GM18508 (cell line): ENCODE results near the gene NXN.

Source experiments
- ATAC-seq: cut with Tn5 transposase; IDR thresholded peaks from one replicate; pipeline ENCODE4 v1.9.1; 2021; ENCODE audit warnings: moderate number of reproducible peaks; ENCODE audit not compliant: insufficient read depth, unreplicated experiment

NXN gene

DNA sequence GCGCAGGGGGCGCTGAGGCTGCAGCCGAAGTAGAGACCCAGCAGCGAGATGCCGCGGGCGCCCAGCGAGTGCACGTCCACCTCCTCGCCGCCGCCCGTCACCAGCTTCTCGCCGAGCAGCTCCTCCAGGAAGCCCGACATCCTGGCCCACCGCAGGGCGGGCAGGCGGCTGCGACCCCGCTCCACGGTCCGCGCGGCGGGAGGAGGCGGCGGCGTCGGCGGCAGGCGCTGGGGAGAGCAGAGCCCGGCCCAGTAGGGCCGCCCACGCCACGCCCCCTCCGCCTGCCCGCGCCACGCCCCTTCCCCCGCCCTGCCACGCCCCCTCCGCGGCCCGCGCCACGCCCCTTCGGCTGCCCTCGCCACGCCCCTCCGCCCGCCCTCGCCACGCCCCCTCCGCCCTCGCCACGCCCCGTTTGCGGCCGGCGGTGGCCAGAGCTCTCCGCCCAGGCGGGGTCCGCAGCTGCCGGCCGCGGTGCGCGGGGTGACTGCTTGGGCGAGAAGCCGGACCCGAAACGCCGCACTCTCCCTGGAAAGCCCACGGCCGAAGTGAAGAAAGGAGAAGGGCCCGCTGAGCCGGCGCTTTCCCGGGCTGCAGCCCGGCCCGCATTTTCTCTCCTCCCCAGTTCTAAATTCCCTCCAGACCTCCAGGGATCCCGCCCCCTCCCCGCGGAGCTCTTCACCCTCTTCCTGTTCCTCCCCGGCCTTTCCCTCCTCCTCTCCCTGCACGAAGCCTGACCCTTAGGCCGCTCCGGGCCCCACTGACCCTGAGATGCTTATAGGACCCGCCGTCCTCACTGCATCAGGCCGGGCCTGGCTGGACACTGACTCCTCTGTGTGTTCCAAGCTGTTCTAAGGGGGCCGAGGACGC lies at the start of gene NXN:
TSS of gene NXN (minus strand) at position 238 of the 867 bp plus-strand sequence.
- no peak for ATAC-seq

DNA sequence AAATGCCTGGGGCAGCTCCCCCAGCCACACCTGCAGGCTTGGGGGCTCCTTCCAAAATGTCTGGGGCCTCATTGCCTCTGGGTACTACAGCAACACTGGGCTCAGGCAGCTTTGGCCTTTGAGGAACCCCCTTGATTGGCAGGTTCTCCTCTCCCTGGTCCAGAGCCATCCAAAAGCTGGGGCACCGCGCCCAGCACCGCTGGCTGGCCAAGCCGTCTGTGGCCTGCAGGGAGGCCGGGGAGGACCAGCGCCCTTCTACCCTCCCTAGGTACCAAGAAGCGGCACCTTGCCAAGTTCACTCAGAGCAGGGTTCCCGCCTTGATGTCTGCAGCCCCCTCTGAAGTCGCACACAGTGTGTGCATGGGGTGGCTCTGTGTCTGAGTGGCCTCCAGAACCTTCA lies 47.5 kb upstream of the NXN start:
- no peak for ATAC-seq

DNA sequence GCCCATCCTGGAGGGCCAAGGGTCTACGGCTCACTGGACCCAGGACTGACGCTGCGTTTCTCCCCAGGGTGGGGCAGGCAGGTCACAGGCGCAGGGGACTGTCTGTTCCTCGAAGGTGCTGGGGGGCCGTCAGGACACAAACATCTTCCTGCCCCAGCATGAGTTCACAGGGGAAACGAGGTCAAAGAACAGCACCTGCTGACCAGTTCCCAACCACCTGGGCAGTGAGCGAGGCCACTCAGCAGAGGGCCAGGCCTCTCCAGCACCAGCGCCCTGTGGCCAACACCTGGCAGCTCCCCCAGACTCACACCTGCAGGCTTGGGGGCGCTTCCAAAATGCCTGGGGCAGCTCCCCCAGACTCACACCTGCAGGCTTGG lies 47.0 kb upstream of the NXN start:
- ATAC-seq = no peak

DNA sequence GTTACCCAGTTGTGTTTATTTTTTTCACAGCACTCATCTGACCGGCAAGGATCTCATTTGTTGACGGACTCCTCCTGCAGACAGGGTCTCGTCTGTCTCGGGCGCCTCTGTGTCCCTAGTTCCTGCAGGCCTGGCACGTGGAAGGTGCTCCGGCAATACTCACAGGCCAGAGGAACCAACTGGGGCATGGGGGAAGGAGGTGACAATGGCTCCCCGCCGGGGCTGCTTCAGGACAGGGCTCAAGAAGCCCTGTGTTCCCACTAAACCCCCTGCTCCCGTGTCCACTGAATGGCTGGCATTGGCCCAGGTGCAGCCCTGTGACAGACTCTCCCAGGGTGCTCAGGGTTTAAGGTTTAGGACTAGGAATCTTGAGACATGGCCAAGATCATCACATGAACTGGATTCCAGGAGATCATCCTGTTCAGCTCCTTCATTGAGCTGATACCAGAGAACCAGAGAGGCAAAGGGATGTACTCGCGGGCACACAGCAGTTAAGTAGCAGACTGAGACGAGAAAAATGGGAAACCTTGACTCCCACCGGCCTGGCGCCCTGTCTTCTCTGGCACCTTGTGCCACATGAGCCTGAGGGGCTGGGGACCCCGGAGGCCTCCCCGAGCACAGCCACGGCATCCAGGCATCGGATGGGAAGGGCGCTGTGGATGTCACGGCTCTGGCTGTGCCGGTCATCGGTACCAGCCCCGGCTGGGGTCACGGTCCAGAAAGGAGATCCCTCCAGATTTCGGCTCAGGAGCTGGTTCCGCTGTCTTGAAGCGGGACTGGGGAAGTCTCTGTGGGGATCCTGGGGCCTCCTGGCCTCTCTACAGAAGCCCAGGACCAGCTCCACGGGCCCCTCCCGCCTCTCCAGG lies 46.4 kb upstream of the NXN start:
- no peak for ATAC-seq

DNA sequence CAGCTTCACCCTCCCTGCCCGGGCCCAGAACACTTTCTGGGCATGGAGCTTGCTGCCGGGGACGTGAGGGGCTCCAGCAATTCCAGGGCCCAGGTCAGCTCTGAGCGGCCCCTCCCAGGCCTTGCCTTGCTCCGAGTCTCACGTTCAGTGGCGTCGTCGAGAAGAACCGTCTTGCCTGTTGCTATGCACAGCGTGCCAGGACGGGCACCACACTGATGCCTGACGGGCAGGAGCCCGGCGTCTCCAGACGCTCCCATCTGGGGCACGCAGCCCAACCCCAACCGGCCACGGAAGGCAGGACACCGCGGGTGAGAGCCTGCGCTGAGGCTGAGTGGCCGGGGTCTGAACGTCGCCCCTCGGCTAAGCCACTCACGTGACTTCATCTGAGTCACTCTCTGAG lies 44.5 kb upstream of the NXN start:
- no peak for ATAC-seq

DNA sequence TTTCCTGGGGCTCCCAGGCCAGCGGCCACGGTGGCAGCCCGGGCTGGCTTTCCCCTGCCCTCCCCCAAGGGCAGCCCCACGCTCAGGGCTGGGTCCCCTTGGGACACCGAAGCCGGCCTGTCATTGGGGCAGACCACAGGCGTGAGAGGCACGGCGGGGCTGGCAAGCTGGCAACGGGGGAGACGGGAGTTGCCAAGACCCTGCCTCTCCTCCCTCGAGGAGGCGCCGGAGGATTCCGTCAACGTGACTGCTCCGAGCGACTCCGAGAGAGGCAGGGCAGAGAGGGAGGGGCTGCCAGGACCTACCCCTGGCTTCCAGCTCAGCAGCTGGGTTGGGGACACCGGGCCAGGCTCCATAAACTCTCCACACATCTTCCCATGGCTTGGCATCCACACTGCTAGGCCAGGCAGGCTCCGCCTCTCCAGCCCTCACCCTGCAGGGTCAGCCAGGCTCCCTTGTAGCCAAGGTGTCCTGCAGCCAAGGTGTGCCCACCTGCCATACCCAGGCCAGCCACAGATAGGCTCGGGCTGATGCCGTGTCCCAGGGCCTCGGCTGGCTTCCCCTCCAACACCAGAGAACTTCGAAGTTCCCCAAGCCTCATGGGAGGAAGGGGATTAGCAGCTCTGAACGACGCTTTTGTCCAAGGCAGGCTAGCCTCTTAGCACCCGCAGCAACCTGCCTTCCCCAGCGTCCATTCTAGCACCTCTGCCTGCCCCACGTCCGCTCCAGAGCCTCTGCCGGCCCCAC lies 42.9 kb upstream of the NXN start:
- no peak for ATAC-seq

DNA sequence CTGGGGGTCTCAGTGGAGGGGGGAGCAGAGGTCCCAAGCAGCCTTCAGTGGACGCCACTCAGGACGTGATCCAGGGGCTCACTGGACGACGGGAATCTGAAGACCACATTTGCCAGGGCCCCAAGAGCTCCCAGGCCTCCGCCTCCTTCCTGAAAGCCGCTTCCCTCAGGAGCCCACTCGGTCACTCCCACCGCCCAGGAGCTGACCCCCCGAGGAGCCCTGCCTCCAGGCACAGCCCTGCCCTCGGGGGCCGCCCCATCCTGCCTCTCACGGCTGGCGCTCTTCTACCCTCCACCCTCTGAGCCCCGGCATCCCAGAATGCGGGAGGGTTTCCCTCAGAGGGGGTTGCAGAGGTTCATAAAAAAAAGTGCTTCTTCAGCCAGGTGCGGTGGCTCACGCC lies 41.6 kb upstream of the NXN start:
- no peak for ATAC-seq

DNA sequence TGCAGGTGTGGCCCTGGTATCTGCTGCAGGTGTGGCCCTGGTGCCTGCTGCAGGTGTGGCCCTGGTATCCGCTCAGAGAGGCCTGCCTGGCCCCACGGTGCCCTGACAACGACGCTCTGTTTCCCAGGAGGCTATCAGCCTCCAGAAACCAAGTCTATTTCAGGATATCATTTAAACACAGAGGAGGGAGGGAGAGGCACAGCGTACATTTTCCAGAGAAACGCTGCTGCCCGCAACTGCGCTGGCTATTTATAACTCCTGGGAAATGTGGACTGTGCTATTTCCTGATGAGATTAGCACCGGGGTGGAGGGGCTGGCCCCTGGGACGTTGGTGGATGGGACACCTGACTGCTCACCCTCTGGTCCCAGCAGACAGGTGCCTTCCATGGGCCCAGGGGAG lies 39.9 kb upstream of the NXN start:
- no peak for ATAC-seq

DNA sequence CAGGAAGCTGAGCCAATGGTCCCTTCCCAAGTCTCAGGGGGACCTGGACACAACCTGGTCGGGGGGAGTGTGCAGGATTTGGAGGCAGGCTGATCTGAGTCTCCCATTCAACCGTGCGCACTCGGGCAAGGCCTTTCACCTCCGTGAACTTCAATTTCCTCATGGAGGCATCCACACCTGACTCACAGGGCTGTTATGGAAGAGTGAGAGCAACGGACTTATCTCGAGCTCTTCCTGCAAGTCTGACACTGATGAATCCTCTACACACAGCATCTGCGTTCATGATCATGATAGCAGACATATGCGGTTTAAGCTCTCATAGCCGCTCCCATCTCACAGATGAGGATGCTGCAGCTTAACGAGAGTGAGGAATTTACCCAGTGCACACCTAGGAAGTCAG lies 39.0 kb upstream of the NXN start:
- ATAC-seq = no peak

DNA sequence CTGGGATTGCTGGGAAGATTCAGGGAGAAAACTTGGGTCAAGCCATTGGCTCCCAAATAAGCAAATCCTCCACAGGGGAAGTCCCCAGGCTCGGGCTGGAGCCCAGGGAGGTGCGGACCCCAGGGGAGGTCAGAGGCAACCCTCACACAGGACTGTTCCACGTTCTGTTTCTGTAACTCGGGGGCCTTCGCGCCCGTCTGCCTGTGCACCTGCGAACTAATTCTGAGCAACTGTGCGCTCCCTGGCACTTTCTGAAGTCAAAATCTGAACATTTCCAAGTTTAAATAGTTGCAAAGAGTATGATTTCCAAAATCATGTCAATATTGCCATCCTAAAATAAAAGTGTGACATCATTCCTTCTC lies 34.1 kb upstream of the NXN start:
- ATAC-seq = no peak

DNA sequence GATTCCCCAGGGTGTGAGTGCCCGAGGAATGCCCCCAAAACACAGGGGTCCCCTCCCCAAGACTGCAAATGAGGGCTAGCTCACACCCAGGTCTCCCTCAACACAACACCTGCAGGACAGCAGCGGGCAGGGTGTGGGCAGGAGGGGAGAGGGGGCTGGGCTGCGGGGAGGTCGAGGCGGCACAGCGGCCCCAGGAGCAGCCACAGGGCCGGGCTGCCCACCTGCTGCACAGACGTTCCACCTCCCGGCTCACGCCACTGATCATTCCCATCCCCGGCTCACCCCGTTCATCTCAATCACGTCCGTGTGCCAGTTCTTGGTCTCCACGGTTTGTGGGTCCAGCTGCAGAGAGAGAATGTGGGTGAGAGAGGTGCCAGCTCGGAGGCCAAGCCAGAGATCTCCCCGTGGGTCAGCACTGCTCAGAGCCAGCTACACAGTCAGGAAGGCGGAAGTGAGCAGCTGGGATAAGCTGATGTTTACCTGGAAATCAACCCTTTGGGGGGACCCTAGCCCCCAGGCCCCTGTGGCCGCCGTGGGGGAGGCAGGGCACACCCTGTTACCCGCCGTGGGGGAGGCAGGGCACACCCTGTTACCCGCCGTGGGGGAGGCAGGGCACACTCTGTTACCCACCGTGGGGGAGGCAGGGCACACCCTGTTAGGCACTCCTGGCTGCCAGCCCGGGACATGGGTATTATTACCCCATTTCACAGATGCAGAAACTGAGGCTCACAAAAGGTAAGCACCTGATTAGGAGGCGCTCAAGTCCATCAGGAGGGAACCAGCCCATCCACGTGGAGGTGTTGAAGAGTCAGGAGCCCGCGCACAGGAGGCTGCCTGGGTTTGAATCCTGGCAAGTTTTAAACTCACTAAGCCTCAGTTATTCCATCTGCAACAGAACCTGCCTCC lies 33.5 kb upstream of the NXN start:
- no peak for ATAC-seq

DNA sequence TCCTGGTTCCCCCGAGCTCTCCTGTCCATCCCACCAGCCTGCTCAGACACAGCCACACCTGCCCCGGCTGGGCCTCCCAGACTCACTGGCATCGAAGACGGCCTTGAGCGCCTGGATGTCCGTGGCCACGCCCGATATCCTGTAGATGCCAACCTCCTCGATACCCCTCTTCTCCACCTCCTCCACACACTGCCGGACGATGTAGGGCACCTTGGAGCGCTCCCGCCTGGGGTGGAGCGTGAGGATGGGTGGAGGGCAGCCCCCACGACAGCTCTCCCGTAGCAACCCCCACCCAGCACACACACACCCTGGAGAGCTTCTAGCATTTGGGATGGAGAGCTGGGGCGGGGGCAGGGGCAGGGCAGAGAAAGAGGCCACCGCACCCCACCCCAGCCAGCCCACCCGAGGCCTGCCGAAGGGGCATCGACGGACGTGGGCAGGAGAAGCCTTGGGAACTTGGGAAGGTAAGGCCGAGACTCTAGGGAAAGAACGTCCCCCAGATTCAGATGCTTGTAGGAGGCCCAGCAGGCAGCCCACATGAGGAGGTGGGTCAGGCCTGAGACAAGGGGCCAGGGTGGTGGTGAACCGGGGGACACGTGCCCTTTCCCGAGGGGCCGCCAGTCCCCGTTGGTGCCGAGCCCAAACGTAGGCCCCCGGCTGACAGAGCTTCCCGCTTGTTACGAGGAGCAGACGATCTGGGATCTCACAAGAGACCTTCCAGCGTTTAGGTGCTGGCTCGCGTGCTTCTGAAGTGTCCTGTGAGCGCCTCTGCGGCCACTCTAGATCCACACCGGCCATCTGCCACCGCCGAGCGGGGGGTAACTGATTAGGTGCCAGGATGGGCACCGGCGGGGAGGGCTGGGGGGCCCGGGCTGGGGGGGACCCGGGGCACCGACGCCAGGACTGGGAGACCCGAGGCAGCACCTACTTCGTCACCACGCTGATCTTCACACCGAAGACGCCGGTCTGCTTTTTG lies 32.5 kb upstream of the NXN start:
- no peak for ATAC-seq

DNA sequence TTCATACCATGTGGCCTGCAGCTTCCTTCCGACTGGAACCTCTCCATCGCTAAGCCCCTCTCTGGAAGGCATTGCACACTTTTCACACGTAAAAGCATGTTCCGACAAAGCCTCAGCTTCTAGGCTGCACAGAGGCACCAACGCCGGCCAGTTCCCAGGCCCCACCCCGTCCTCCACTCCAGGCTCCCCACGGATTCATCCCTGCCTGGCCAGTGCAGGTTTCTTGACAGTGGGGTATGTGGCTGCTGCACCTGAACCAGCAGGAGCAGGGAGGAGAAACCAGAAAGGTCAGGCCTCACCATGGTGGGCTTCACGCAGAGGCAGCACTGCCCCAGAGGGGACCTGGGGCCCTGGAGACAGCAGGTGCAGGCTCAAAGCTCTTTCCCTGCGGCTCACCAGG lies 31.6 kb upstream of the NXN start:
- ATAC-seq = no peak

DNA sequence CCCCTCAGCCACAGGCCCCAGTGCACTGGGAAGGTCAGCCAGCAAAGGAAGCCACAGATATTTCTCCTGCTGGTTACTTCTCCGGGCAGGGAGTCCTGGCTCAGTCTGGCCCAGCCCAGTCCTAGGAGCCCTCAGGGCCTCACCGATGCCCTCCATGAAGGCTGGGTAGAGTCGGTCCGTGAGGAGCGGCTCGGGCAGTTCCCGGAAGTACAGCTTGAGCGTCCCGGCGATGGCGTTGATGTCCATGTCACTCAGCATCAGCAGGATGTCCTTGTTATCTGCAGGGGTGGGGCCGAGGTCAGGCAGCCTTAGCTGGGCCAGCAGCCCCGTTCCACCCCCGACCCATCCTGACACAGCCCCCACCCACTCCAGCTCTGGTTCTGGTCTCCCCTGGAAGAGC lies 31.0 kb upstream of the NXN start:
- no peak for ATAC-seq

DNA sequence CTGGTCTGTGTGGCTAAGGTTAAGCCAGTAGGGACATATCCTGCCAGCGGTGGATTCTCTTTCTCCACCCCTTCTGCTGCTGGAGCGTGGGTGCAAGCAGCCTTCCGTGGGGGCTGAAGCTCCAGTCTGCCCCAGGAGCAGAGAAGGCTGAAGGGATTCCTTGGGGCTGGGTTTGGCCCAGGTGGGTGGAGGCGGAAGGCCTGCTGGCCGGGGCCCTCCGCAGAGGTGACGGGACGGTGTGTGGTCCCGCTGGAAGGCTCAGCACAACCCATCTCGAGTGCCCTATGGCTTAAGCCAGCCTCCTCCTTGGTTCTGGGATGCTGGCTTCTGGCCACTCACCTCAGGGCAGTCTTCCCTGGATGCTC lies 30.5 kb upstream of the NXN start:
- no peak for ATAC-seq

DNA sequence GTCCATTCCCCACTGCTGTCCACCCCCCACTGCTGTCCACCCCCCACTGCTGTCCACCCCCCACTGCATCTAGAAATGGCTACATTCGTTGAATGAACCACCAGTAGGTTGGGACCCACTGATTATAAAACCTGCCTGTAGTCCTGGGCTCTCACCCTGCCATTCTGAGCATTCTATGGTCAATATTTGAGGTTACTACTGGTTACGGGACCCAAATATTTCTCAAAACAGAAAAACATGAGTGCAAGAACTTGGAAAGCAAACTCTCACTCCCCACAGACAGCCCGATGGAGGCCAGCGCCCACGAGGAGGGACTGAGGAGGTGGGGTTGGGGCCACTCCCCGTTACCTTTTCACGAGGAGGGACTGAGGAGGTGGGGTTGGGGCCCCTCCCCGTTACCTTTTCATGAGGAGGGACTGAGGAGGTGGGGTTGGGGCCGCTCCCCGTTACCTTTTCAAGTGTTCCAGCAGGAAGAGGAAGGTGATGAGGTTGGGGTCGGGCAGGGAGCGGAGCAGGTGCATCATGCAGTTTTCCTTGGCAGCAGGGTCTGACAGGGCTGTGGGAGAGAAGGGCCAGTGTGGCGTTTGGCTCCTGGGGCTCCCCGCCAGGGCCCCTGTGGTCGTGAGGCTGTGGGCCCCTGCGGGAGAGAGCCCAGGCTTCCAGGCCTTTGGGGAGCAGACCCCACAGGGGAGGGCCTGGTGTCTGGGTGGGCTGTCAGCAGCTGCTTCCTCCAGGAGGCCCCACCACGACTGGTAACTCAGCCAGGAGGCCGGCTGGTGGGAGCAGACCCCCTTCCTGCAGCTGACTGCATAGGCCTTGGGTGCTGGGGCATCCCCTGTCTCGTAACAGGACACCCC lies 29.9 kb upstream of the NXN start:
- no peak for ATAC-seq

DNA sequence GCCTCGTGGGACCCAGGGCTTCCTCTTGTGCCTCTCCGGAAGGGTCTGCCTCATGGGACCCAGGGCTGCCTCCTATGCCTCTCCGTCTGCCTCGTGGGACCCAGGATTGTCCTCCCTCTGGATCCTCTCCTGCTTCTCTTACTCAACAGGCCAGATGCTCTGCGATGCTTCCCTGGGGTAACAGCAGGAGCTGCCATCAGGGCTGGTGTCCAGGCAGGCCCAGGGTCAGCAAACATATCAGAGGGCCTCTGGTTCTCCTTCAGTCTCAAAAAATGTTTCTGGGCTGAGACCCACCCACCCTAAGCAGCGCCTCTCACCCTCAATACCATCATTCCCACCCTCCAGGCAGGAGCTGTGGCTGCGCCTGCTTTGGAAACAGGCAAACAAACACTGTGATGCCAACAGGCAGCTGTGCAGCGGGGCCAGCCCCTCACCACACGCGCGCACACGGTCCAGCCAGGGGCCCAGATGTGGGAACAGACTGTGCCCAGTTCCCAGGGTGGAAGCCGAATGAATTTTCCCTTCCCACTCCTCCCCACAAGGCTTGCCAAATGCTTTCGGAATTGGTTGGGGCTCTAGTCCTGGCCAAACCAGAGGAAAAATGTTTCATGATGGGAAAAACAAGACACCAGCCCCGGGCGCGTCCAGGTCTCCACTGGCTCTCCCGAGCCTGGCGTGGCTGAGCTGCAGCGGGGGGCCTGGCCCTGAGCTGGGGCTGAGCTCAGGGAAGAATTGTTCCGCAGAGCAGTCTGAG lies 28.6 kb upstream of the NXN start:
- no peak for ATAC-seq
